SK-N-SH treated with all-trans-retinoic acid at 6 μM for 48 hours (cell line): Measurements from ENCODE around the gene GRAMD1C.

Source experiments
- ARNTL ChIP-seq: fragments of 450-650 bp; formaldehyde crosslinking; IDR thresholded peaks from 2 replicates; pipeline ENCODE4 v1.5.0; 2020; ENCODE audit warnings: low read depth, mild to moderate bottlenecking, moderate library complexity, borderline replicate concordance
- BACH2 ChIP-seq: fragments of 250-450 bp; sonication (Bioruptor Pico); IDR thresholded peaks from 2 replicates; pipeline ENCODE4 v1.9.0; 2021; ENCODE audit warnings: mild to moderate bottlenecking, borderline replicate concordance
- CREB5 ChIP-seq: fragments of 250-450 bp; sonication (Bioruptor Pico); IDR thresholded peaks from 2 replicates; pipeline ENCODE4 v1.5.1; 2020; ENCODE audit warnings: low read depth, mild to moderate bottlenecking, moderate library complexity
- CSDC2 ChIP-seq: fragments of 250-450 bp; sonication (Bioruptor Pico); IDR thresholded peaks from 2 replicates; pipeline ENCODE4 v1.5.0; 2020; ENCODE audit warnings: mild to moderate bottlenecking, moderate library complexity
- GLIS3 ChIP-seq: fragments of 250-450 bp; sonication (Bioruptor Pico); IDR thresholded peaks from 2 replicates; pipeline ENCODE4 v1.5.0; 2020; ENCODE audit warnings: mild to moderate bottlenecking, moderate library complexity
- ISL1 ChIP-seq: fragments of 250-450 bp; sonication (Bioruptor Pico); IDR thresholded peaks from 2 replicates; pipeline ENCODE4 v2.1.2; 2022; ENCODE audit warnings: mild to moderate bottlenecking, moderate library complexity
- PATZ1 ChIP-seq: fragments of 250-450 bp; sonication (Bioruptor Pico); IDR thresholded peaks from 2 replicates; pipeline ENCODE4 v1.8.0; 2020; ENCODE audit warnings: mild to moderate bottlenecking, moderate library complexity, borderline replicate concordance
- POU6F1 ChIP-seq: fragments of 250-450 bp; sonication (Bioruptor Pico); IDR thresholded peaks from 2 replicates; pipeline ENCODE4 v1.8.0; 2021; ENCODE audit warnings: low read depth, mild to moderate bottlenecking, moderate library complexity, borderline replicate concordance
- RARB ChIP-seq: fragments of 250-450 bp; sonication (Bioruptor Pico); IDR thresholded peaks from 2 replicates; pipeline ENCODE4 v1.8.0; 2021; ENCODE audit warnings: mild to moderate bottlenecking, moderate library complexity
- TCF4 ChIP-seq: fragments of 250-450 bp; sonication (Bioruptor Pico); IDR thresholded peaks from 2 replicates; pipeline ENCODE4 v1.8.0; 2021; ENCODE audit warnings: mild to moderate bottlenecking, moderate library complexity, borderline replicate concordance
- TSHZ2 ChIP-seq: fragments of 250-450 bp; sonication (Bioruptor Pico); IDR thresholded peaks from 2 replicates; pipeline ENCODE4 v1.5.0; 2020; ENCODE audit warnings: mild to moderate bottlenecking, moderate library complexity
- ZC3H10 ChIP-seq: fragments of 250-450 bp; sonication (Bioruptor Pico); IDR thresholded peaks from 2 replicates; pipeline ENCODE4 v1.5.1; 2021; ENCODE audit warnings: mild to moderate bottlenecking, moderate library complexity
- ZFP3 ChIP-seq: fragments of 250-450 bp; sonication (Bioruptor Pico); IDR thresholded peaks from 2 replicates; pipeline ENCODE4 v1.5.0; 2020; ENCODE audit warnings: mild to moderate bottlenecking, moderate library complexity
- ZNF8 ChIP-seq: fragments of 450-650 bp; formaldehyde crosslinking; IDR thresholded peaks from 2 replicates; pipeline ENCODE4 v1.5.0; 2020; ENCODE audit warnings: mild to moderate bottlenecking, moderate library complexity

- no peak for TF ChIP-seq GLIS3
- no peak for TF ChIP-seq POU6F1
- no peak for TF ChIP-seq PATZ1 (CRISPR knock-in tag)
- no peak for TF ChIP-seq CSDC2 (CRISPR knock-in tag)
- TF ChIP-seq BACH2 (CRISPR knock-in tag): no peak
- no peak for TF ChIP-seq ZC3H10 (CRISPR knock-in tag)
- TF ChIP-seq ARNTL (CRISPR knock-in tag): no peak
- no peak for TF ChIP-seq RARB (CRISPR knock-in tag)
- no peak for TF ChIP-seq ISL1 (CRISPR knock-in tag)
- no peak for TF ChIP-seq ZFP3 (CRISPR knock-in tag)
- no peak for TF ChIP-seq TCF4 (CRISPR knock-in tag)
- TF ChIP-seq ZNF8 (CRISPR knock-in tag): no peak
- TF ChIP-seq CREB5 (CRISPR knock-in tag): no peak
- no peak for TF ChIP-seq TSHZ2 (CRISPR knock-in tag)
These were observed 74.1 kb downstream of the GRAMD1C start for GRCh38 chr3:113912552-113913236.
